Erythroblast (primary cell): ENCODE results near the gene CDK18.

ENCODE experiments used
- GATA1 ChIP-seq: IDR thresholded peaks from 2 replicates; pipeline ENCODE4 v1.6.1; 2011; ENCODE audit warnings: low read depth, mild to moderate bottlenecking, control low read depth, low read length, moderate library complexity
- POLR2A ChIP-seq: IDR thresholded peaks from 2 replicates; pipeline ENCODE4 v1.6.1; 2011; ENCODE audit warnings: mild to moderate bottlenecking, low read length

GRCh38 chr1:205504311-205505075, at the start of gene CDK18:
- TF ChIP-seq POLR2A (no peak), GATA1 (no peak)
